Thyroid gland (tissue), 4 donors: ENCODE measurements around the gene GALP.

Experiments
- POLR2A ChIP-seq, 2 donors: fragments of 450-650 bp; IDR thresholded peaks; one replicate each; pipeline ENCODE4 v1.6.1; 2017; ENCODE audit warnings: antibody characterized with exemption in 2 of 2, mild to moderate bottlenecking in 2 of 2, moderate library complexity in 1 of 2
- TF ChIP-seq, protein P1 (sequence below), 6 experiments: fragments of 200-600 bp in 3 of 6; fragments of 450-650 bp in 3 of 6; sonication (generic) in 3 of 6; IDR thresholded peaks; one replicate each; pipeline ENCODE4 v1.5.1; 2016 to 2019; ENCODE audit warnings: antibody characterized with exemption in 6 of 6, mild to moderate bottlenecking in 2 of 6, inconsistent platforms in 1 of 6, moderate library complexity in 1 of 6

DNA sequence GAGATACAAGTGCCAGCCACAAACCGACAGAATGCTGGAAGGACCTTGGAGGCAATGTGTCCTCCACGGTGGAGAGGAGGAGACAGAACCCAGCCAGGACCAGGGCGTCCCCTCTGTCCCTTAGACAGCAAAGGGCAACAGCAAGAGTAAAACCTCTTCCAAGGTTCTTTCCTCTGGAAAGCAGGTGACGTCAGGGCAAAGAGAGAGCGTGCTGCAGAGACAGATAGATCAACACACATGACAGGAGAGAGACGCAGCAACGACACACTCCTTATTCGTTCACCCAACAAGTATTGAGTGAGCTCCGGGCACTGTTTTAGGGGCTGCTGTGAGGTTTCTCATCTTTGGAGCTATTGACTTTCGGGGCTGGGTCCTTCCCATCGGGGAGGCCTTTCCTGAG, 1.3 kb upstream of the GALP start:
- TF ChIP-seq POLR2A (IDR thresholded peaks at IDR 0.05) = no peak
- TF ChIP-seq, protein P1, sequence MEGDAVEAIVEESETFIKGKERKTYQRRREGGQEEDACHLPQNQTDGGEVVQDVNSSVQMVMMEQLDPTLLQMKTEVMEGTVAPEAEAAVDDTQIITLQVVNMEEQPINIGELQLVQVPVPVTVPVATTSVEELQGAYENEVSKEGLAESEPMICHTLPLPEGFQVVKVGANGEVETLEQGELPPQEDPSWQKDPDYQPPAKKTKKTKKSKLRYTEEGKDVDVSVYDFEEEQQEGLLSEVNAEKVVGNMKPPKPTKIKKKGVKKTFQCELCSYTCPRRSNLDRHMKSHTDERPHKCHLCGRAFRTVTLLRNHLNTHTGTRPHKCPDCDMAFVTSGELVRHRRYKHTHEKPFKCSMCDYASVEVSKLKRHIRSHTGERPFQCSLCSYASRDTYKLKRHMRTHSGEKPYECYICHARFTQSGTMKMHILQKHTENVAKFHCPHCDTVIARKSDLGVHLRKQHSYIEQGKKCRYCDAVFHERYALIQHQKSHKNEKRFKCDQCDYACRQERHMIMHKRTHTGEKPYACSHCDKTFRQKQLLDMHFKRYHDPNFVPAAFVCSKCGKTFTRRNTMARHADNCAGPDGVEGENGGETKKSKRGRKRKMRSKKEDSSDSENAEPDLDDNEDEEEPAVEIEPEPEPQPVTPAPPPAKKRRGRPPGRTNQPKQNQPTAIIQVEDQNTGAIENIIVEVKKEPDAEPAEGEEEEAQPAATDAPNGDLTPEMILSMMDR (IDR thresholded peaks at IDR 0.05) = no peak
